ENCODE measurements around the gene ZNF32.
"Not testable (repeated sequence)": the region's sequence is repeated elsewhere in the genome, so short reads cannot be mapped to it uniquely, and the experiment has no call there.

The ZNF32 gene

GRCh38 chr10:43679509-43679908 is 30.8 kb upstream of the ZNF32 start:
- peak; percentile 21 for DNase-seq

- DNase-seq = no peak
Measured at GRCh38 chr10:43678654-43679053, 30.0 kb upstream of the ZNF32 start.

- no peak for DNase-seq
Measured at GRCh38 chr10:43676901-43677300, 28.2 kb upstream of the ZNF32 start.

DNA sequence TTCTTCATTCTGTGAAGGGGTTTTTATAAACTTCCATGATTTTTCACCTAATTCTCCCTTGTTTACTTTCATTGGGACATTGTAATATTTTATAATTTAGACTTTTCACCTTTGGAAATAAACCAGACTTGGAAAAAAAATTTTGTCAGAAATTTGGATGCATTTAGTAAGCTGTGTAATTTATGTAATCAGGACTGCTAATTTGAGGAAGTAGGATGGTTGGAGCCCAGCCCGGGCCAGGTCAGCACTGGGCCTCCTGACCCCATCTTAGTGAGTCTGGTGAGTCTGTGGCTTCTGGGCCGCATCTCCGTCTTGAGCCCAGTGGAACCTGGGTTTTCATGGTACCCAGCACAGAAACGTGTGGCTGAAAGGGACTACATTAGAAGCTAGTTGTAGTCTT is 27.6 kb upstream of the ZNF32 start:
- no peak for DNase-seq

DNA sequence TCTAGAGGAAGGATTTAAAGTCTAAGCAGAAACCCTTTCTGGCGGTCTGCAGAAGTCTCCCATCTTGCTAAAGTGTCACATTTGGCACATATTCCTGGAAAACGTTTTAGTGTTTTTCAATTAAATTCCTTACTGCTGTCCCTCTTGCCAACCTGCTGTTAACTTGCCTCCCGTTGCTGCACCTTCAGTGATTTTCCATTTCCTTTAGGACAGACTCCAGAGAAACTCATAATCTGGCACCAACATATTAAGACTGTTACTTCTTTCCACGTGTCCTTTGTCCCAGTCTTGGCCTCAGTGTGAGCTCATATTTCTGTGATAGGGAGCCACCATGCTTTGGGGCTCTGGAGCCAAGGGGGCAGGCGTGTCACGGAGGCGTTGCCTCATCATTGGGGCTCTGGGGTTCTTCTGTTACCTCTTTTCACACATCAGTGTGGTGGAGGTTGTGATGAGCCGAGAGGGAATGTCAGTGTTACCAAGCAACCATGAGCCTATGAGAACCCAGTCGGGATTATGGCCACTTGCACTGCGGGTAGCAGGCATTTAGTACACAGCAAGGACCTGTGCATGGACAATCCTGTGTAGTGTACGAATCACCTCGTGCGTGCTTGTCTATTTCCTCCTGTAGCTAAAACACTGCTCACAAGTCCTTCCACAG is 26.0 kb upstream of the ZNF32 start:
- no peak for DNase-seq

DNA sequence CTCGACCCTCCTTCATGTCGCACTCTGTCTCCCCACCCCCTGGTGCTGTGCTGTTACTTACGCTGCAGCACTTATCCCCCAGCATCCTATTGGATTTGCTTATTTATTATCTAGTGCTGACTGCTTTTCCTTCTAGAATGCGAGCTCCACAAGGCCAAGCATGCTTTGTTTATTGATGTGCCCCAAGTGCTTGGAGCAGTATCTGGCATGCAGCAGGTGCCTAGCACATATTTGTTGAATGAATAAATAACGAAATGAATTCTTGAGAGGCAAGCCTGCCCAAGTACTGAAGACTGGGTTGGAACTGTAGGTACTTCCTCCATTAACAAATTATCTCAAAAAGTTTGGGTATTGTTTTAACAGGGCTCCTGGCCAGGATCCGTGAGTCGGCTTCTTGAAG is 24.8 kb upstream of the ZNF32 start:
- no peak for DNase-seq

DNA sequence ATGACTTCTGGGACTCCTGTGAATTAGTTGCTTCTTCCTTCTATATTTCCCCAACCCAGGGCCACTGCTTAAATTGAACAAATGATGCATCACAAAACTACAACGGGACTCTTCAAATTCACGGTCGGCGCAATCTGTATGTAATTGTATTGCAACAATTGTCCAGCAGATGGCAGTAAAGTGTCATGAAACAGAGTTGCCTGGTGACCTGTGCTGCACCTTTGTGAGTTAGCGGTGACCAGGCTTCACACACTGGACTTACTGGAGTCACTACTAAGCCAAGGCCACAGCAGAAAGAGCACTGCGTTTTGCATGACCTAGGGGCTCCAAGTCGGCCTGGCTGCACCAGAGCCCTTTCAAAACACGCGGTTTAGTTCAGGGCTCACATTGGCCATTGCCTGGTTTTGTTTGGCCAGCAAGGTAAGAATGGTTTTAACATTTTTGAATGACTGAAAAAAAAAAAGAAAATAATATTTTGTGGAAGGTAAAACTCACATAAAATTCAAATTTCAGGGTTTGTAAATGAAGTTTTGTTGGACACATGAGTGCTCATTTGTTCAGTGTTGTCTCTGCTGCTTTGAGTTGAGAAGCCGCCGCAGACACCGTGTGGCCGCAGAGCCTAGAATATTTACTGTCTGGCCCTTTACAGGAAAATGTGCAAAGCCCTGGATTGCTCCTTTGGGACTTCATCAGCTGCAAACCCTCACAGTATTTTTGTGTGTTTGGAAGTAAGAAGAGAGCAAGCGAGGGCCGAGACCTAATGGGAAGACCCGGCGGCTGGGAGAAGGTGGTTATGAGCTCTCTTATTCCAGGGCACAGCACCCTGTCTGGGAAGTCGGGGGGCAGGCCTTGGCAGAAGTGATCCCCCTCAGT is 23.2 kb upstream of the ZNF32 start:
- no peak for DNase-seq

DNA sequence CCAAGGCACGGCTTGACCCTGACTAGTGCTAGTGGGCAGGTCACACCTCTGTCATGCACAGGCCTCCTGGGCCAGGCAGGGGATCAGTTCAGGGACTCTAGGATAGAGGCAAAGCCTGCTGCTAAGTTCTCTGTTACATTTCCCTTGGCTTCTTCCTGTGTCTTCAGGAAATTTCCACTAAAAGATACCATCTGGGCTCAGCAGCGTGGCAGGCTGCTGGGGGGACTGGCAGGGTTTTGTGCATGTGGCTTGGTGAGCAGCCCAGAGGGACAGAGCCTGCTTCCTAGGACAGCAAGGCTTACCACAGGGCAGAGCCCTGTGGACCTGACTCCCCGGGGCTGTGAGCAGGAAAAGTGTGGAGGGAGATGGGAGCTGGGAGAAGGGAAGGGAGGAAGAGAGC is 20.7 kb upstream of the ZNF32 start:
- DNase-seq = no peak

GRCh38 chr10:43667761-43668386 is 19.2 kb upstream of the ZNF32 start:
- no peak for DNase-seq

DNA sequence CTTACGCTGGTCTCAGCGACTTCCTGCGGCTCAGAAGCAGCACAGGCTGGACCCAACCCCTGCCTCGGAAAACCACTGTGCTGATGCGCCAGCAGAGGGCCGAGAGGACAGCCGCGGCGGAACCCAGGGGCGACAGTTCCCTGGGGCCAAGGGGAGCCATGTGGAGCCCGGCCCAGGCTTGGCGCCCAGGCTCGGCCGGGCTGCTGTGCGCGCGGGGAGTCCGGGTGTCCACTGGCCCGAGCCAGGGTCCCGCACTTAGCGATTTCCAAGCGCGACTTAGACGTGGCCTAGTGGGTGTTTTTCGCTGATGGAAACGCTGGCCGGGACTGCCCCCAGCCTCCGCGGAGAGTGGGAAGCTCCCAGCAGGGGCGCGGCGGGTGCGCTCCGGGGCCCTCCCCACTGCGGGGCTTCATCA is 18.6 kb upstream of the ZNF32 start:
- no peak for DNase-seq

DNA sequence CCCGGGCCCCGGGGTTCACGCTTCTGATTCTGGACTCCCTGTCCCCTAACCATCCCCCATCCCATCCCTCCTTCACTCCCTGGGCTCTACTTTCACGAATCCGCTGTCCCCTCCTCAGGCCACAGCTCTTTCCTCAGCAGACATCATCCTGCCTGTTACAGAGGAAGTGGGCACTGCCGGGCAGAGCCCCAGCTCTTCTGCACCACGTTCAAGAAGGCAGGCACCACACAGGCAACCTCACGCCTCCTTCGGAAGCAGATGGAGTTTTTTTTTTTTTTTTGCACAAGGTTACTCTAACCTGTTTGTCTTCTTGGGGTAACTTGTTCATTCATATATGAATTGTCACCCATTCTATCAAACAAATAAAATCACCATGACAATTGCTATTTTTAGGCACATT is 17.9 kb upstream of the ZNF32 start:
- DNase-seq = no peak

- no peak for DNase-seq
Measured at GRCh38 chr10:43665054-43665453, 16.4 kb upstream of the ZNF32 start.

DNA sequence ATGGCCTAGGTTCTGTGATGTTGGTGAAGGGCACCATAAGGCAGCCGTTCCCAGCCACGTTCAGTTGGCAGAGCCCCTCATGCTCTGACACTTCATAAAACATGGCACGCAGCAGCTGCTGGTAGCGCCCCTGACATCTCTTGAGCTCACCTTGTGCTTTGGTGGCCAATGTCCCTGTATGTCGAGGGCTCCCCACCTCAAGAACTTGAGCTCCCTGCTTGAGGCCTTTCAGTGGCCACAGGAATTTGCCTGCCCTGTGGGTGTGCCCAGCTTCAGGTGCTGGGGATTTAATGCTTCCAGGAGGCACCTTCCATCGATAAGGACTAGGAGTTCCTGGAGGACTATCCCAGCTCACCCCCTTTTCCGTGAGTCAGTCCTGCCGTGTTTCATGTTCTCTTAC is 9.5 kb upstream of the ZNF32 start:
- DNase-seq = no peak

DNA sequence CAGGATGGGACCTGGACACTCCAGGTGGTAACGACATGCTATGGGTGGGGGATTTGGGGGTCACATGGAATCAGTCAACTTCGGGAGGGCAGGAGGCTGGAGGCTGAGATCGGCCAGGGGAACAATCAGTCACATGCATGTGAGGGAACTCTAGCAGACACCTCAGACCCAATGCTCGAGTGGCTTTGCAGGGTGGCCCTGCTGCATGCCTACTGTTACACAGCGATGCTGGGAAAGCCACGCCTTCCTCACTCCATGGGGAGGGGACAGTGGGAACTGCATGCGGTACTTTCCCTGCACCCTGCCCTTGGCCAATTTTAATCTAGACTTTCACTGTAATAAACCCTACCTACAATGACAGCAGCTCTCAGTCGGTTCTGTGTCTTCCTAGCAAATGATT is 6.6 kb upstream of the ZNF32 start:
- no peak for DNase-seq

- DNase-seq = no peak
Measured at GRCh38 chr10:43653746-43654145, 5.1 kb upstream of the ZNF32 start.

GRCh38 chr10:43649185-43649523 is 473 bp upstream of the ZNF32 start:
- no peak for DNase-seq

DNA sequence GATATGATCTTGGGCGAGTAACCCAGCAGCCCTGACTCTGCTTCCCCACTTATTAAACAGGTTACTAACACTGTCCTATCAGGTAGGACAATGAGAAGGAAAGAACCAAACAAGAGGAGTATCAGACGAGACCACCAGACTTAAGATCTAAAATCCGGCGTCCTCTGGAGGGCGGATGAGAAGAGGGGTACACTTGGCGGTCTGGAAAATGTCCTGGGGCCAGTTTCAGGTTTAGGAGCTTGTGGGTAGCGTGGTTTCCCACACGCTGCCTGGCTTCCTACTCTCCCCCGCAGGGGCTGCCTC is 635 bp downstream of the ZNF32 start:
- no peak for DNase-seq

DNA sequence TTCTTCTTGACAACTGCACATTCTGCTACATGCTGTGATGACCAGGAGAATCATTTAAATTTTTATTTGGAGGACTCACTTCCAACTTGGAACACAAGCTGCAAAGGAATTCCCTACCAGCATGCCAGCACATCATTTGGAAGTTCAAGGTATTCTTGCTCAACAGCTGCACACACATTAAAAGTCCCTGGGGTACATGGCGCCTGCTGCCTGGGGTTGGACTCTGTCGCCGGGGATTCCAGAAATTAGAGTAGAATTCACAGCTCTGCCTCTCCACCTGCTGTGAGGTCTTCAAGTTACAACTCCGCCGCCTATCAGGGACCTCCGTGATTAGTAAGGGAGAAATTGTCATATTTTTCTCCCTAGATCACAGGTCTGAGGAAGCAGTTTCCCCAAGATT is 1.1 kb downstream of the ZNF32 start:
- DNase-seq = no peak

- DNase-seq = no peak
Measured at GRCh38 chr10:43645866-43646265, 2.8 kb downstream of the ZNF32 start.

DNA sequence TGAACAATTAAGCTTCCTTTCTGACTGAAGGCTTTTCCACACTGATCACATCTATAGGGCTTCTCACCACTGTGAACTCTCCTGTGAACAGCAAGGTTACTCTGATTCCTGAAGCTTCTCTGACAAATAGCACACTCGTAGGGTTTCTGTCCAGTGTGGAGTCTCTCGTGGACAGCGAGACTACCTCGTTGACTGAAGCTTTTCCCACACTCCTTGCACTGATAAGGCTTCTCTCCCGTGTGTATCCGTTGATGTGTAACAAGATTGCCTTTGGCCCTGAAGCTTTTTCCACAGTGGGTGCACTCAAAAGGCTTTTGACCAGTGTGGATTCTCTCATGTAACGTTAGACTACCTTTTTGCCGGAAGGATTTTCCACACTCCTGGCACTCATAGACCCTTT is 4.4 kb downstream of the ZNF32 start:
- no peak for DNase-seq

GRCh38 chr10:43640603-43641002 is 8.1 kb downstream of the ZNF32 start:
- DNase-seq = no peak

GRCh38 chr10:43635816-43636215 is 12.9 kb downstream of the ZNF32 start:
- DNase-seq = not testable (repeated sequence)

DNA sequence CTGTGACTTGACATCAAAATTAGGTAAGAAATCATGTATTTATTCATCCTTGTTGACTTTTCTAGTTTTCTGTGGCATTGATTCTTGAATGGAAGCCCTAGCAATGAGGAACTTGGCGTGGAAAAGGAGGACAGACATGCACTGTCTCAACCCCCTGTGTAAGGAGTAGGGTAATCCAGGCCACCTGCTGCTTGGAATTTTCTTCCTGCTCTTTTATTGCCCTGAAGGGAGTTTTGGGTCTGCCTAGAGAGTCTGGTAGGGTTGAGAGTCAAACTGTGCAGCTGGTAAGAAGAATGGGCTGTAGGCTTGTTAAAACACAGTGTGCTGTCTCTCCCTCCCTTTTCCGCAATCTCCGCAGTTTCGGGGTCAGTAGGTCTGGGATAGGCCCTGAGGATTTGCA is 19.7 kb downstream of the ZNF32 start:
- no peak for DNase-seq

- DNase-seq = no peak
Measured at GRCh38 chr10:43627942-43628341, 20.7 kb downstream of the ZNF32 start.

DNA sequence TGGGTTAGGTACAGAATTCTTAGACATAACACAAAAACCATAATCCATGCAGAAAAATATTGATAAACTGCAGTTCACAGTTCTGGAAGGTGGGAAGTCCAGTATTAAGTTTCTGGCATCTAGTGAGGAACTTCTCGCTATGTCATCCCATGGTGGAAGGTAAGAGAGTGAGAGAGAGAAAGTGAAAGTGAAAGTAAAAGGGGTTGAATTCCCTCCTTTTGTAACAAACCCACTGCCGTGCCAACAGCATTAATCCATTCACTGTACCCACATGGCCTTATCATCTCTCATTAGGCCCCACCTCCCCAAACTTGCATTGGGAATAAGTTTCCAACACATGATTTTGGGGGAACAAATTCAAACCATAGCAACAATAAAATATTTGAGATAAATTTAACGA is 25.3 kb downstream of the ZNF32 start:
- peak; percentile 9 for DNase-seq
